Trophoblast cell (in vitro differentiated cells and primary cell): ENCODE data around the gene KRTAP29-1.

Experiments
- DNase-seq, 2 donors: peaks; one replicate each; pipeline ENCODE4 v3.0.0-alpha.2; 2016
- H2AFZ ChIP-seq: 2 replicates; pipeline ENCODE4 v1.6.1; 2013; ENCODE audit warnings: low read length, moderate library complexity, mild to moderate bottlenecking; ENCODE audit not compliant: insufficient read depth, poor library complexity
- H2AK5ac ChIP-seq: 2 replicates; pipeline ENCODE4 v1.6.1; 2013; ENCODE audit warnings: mild to moderate bottlenecking, low read length
- H2BK120ac ChIP-seq: 2 replicates; pipeline ENCODE4 v1.6.1; 2013; ENCODE audit warnings: low read length, mild to moderate bottlenecking, moderate library complexity; ENCODE audit not compliant: insufficient read depth, poor library complexity
- H2BK12ac ChIP-seq: 2 replicates; pipeline ENCODE4 v1.6.1; 2013; ENCODE audit warnings: mild to moderate bottlenecking, low read length, moderate library complexity
- H2BK5ac ChIP-seq: 2 replicates; pipeline ENCODE4 v1.6.1; 2013; ENCODE audit warnings: low read length, low read depth, moderate library complexity, mild to moderate bottlenecking; ENCODE audit not compliant: poor library complexity
- H3K14ac ChIP-seq: 2 replicates; pipeline ENCODE4 v1.6.1; 2013; ENCODE audit warnings: mild to moderate bottlenecking, low read length
- H3K18ac ChIP-seq: 2 replicates; pipeline ENCODE4 v1.6.1; 2013; ENCODE audit warnings: mild to moderate bottlenecking, low read length
- H3K23ac ChIP-seq: 2 replicates; pipeline ENCODE4 v1.6.1; 2013; ENCODE audit warnings: low read length
- H3K27ac ChIP-seq: 2 replicates; pipeline ENCODE4 v1.5.1; 2013; ENCODE audit warnings: low read depth, mild to moderate bottlenecking, inconsistent platforms, low read length, moderate library complexity
- H3K27me3 ChIP-seq: 2 replicates; pipeline ENCODE4 v1.6.1; 2013; ENCODE audit warnings: inconsistent platforms, mild to moderate bottlenecking, low read length, moderate library complexity; ENCODE audit not compliant: insufficient read depth
- H3K36me3 ChIP-seq, 2 experiments: 1 replicate in 1 of 2; 2 replicates in 1 of 2; pipeline ENCODE4 v1.6.1; 2013; ENCODE audit warnings: low read length in 2 of 2, mild to moderate bottlenecking in 2 of 2, moderate library complexity in 1 of 2; ENCODE audit not compliant: insufficient read depth in 2 of 2, control insufficient read depth in 1 of 2
- H3K4ac ChIP-seq: 2 replicates; pipeline ENCODE4 v1.6.1; 2013; ENCODE audit warnings: low read depth, mild to moderate bottlenecking, low read length, moderate library complexity
- H3K4me1 ChIP-seq, 2 experiments: 1 replicate in 1 of 2; 2 replicates in 1 of 2; pipeline ENCODE4 v1.6.1; 2013; ENCODE audit warnings: low read length in 2 of 2, mild to moderate bottlenecking in 2 of 2, moderate library complexity in 1 of 2; ENCODE audit not compliant: insufficient read depth in 2 of 2, control insufficient read depth in 1 of 2
- H3K4me2 ChIP-seq: 2 replicates; pipeline ENCODE4 v1.6.1; 2013; ENCODE audit warnings: inconsistent platforms, mild to moderate bottlenecking, low read length, moderate library complexity
- H3K4me3 ChIP-seq: 2 replicates; pipeline ENCODE4 v1.5.1; 2013; ENCODE audit warnings: mild to moderate bottlenecking, low read depth, low read length, inconsistent platforms
- H3K79me1 ChIP-seq: one replicate; pipeline ENCODE4 v1.6.1; 2013; ENCODE audit warnings: low read length
- H3K79me2 ChIP-seq: 2 replicates; pipeline ENCODE4 v1.6.1; 2013; ENCODE audit warnings: low read length, mild to moderate bottlenecking; ENCODE audit not compliant: control insufficient read depth, insufficient read depth, poor library complexity
- H3K9ac ChIP-seq: 2 replicates; pipeline ENCODE4 v1.6.1; 2013; ENCODE audit warnings: mild to moderate bottlenecking, low read length
- H3K9me3 ChIP-seq: 2 replicates; pipeline ENCODE4 v1.6.1; 2013; ENCODE audit warnings: low read depth, mild to moderate bottlenecking, control low read depth, inconsistent platforms, low read length; ENCODE audit not compliant: insufficient read depth
- H4K12ac ChIP-seq: 2 replicates; pipeline ENCODE4 v1.6.1; 2013; ENCODE audit warnings: low read depth, mild to moderate bottlenecking, low read length, moderate library complexity
- H4K8ac ChIP-seq: 2 replicates; pipeline ENCODE4 v1.6.1; 2013; ENCODE audit warnings: low read depth, mild to moderate bottlenecking, low read length, moderate library complexity
- H4K91ac ChIP-seq: one replicate; pipeline ENCODE4 v1.6.1; 2013; ENCODE audit warnings: low read depth, mild to moderate bottlenecking, low read length, moderate library complexity
- WGBS: extraction: QIAGEN DNeasy Blood & Tissue Kit; methylation state at CpG from one replicate; pipeline ENCODE4 v1.1.7; 2013; ENCODE audit warnings: missing lambda C conversion rate; ENCODE audit not compliant: insufficient read length, insufficient coverage; ENCODE audit errors: extremely low coverage; 5-methylcytosine and 5-hydroxymethylcytosine counted together

KRTAP29-1 gene

GRCh38 chr17:41340934-41341861, 38.5 kb upstream of the KRTAP29-1 start:
- H3K27ac ChIP-seq = no peak overlapping the region
- peaks cover 3% of the 10 kb centered on the region for H3K9me3 ChIP-seq
- H4K8ac ChIP-seq = no peak overlapping the region
- no peak overlapping the region for H2BK5ac ChIP-seq
- DNase-seq = peak in 1 of 2 donors; percentile 35
- no peak overlapping the region for H2AFZ ChIP-seq
- peaks cover 2% of the 10 kb centered on the region for H3K79me2 ChIP-seq
- no CpG with 5 or more reads among the region's 7 CpGs for WGBS
- peaks cover 1% of the 10 kb centered on the region for H3K79me1 ChIP-seq
- H2BK120ac ChIP-seq = no peak overlapping the region
- no peak overlapping the region for H3K4me2 ChIP-seq
- H3K4me1 ChIP-seq = peaks cover 3 to 5% of the 10 kb centered on the region in 2 experiments
- no peak overlapping the region for H3K14ac ChIP-seq
- H4K12ac ChIP-seq = no peak overlapping the region
- H2BK12ac ChIP-seq = no peak overlapping the region
- H3K4me3 ChIP-seq = no peak overlapping the region
- H3K23ac ChIP-seq = no peak overlapping the region
- no peak overlapping the region for H3K18ac ChIP-seq
- H3K27me3 ChIP-seq = no peaks in the 10 kb centered on the region
- no peak overlapping the region for H2AK5ac ChIP-seq
- no peak overlapping the region for H3K9ac ChIP-seq
- H4K91ac ChIP-seq = no peak overlapping the region
- no peak overlapping the region for H3K4ac ChIP-seq
- no peaks in the 10 kb centered on the region for H3K36me3 ChIP-seq

GRCh38 chr17:41340494-41340893, 37.8 kb upstream of the KRTAP29-1 start:
- no peak overlapping the region for H2AFZ ChIP-seq
- no peak overlapping the region for H3K27ac ChIP-seq
- peaks cover 3% of the 10 kb centered on the region for H3K9me3 ChIP-seq
- H4K8ac ChIP-seq = no peak overlapping the region
- H3K79me2 ChIP-seq = peaks cover 2% of the 10 kb centered on the region
- no peak overlapping the region for H3K4ac ChIP-seq
- H3K9ac ChIP-seq = no peak overlapping the region
- peak overlapping the region; percentile 54 for H2BK120ac ChIP-seq
- H3K23ac ChIP-seq = no peak overlapping the region
- H3K18ac ChIP-seq = no peak overlapping the region
- H2BK5ac ChIP-seq = no peak overlapping the region
- no peak overlapping the region for H3K4me2 ChIP-seq
- no peak overlapping the region for H3K4me3 ChIP-seq
- H2BK12ac ChIP-seq = no peak overlapping the region
- peak in 1 of 2 donors; percentile 35 for DNase-seq
- whole genome bisulfite sequencing = no CpG with 5 or more reads among the region's 3 CpGs
- peaks cover 3 to 5% of the 10 kb centered on the region in 2 experiments for H3K4me1 ChIP-seq
- H3K27me3 ChIP-seq = no peaks in the 10 kb centered on the region
- H4K12ac ChIP-seq = no peak overlapping the region
- H2AK5ac ChIP-seq = peak overlapping the region; percentile 25
- H3K36me3 ChIP-seq = no peaks in the 10 kb centered on the region
- H3K79me1 ChIP-seq = peaks cover 1% of the 10 kb centered on the region
- H3K14ac ChIP-seq = no peak overlapping the region
- H4K91ac ChIP-seq = no peak overlapping the region

- Histone ChIP-seq H3K27me3 (no peaks in the 10 kb centered on the region), H2AK5ac (no peak overlapping the region), H3K79me1 (peaks cover 1% of the 10 kb centered on the region), H3K4me3 (no peak overlapping the region), H2BK5ac (no peak overlapping the region), H3K9ac (no peak overlapping the region), H2BK120ac (no peak overlapping the region), H3K18ac (no peak overlapping the region), H3K79me2 (peaks cover 2% of the 10 kb centered on the region), H2BK12ac (no peak overlapping the region), H3K4me1 (peaks cover 3 to 5% of the 10 kb centered on the region in 2 experiments), H4K91ac (no peak overlapping the region), H3K9me3 (peaks cover 3% of the 10 kb centered on the region), H4K12ac (no peak overlapping the region), H3K27ac (no peak overlapping the region), H3K4ac (no peak overlapping the region), H2AFZ (no peak overlapping the region), H4K8ac (no peak overlapping the region), H3K14ac (no peak overlapping the region), H3K4me2 (no peak overlapping the region), H3K23ac (no peak overlapping the region), H3K36me3 (no peaks in the 10 kb centered on the region)
- peak; percentile 64 to 80 for DNase-seq
- WGBS = no CpG with 5 or more reads among the region's 2 CpGs
These were observed 37.0 kb upstream of the KRTAP29-1 start for GRCh38 chr17:41339571-41340172.

- H3K4me1 ChIP-seq = peaks cover 3 to 5% of the 10 kb centered on the region in 2 experiments
- no CpG with 5 or more reads among the region's 5 CpGs for WGBS
- H2BK12ac ChIP-seq = no peak overlapping the region
- H2AFZ ChIP-seq = no peak overlapping the region
- no peak overlapping the region for H2BK120ac ChIP-seq
- no peak overlapping the region for H4K8ac ChIP-seq
- H3K4me2 ChIP-seq = no peak overlapping the region
- peak in 1 of 2 donors; percentile 78 for DNase-seq
- no peak overlapping the region for H2BK5ac ChIP-seq
- H3K79me2 ChIP-seq = peaks cover 2% of the 10 kb centered on the region
- H3K27ac ChIP-seq = no peak overlapping the region
- H3K4me3 ChIP-seq = no peak overlapping the region
- H3K79me1 ChIP-seq = peaks cover 1% of the 10 kb centered on the region
- no peak overlapping the region for H3K23ac ChIP-seq
- no peaks in the 10 kb centered on the region for H3K27me3 ChIP-seq
- H2AK5ac ChIP-seq = no peak overlapping the region
- H3K36me3 ChIP-seq = no peaks in the 10 kb centered on the region
- no peak overlapping the region for H3K18ac ChIP-seq
- H3K4ac ChIP-seq = no peak overlapping the region
- no peak overlapping the region for H4K91ac ChIP-seq
- H3K14ac ChIP-seq = no peak overlapping the region
- peaks cover 3% of the 10 kb centered on the region for H3K9me3 ChIP-seq
- no peak overlapping the region for H4K12ac ChIP-seq
- H3K9ac ChIP-seq = no peak overlapping the region
These were observed 36.4 kb upstream of the KRTAP29-1 start for GRCh38 chr17:41338961-41339485.
